GM12872 (cell line): ENCODE results near the gene CCDC126.
A peak's percentile ranks its signal among the peaks of the same experiment; 100 is the strongest.

Source experiments
- CTCF ChIP-seq: IDR thresholded peaks from 3 replicates; pipeline ENCODE4 v1.5.1; 2011; ENCODE audit warnings: low read depth, mild to moderate bottlenecking, low read length, moderate library complexity; ENCODE audit not compliant: insufficient read depth

Gene CCDC126

DNA sequence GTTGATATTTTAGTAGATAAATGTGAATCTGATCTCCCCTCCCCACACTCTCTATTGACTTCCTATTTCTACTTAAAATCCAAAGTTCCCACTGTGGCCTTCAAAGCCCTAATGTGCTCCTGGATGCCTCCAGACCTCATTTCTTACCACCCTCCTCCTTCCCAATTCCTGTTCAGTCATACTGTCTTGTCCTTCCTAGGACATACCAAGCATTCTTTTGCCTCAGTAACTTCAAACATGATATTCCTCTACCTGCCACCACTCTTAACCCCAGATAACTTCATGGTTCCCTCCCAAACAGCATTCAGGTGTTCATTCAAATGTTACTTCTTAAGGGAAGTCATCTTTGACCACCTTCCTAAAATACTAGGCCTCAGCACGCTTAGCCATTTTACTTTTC lies 48.6 kb downstream of the CCDC126 start:
- TF ChIP-seq CTCF: no peak

GRCh38 chr7:23653942-23654341 lies 56.8 kb downstream of the CCDC126 start:
- no peak for TF ChIP-seq CTCF

DNA sequence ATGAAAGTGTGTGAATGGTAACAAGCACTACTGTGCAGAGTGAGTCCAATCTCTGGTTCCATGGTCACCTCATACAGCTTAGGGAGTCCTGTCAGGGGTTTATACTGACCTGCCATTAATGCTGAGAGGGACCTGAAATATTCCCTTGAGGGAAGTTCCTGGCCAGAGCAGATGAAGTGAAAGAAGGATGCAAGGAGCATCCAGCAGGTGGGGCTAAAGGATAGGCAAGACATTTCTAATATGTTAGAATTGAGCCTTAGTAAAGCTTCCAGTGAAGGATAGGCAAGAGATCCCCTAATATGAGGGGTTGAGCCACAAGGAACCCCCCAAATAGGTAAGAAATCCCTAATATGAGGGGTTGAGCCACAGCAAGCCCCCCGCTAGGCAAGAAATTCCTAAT lies 57.3 kb downstream of the CCDC126 start:
- peak; percentile 36; the same call in 2 of the 3 replicates for TF ChIP-seq CTCF

- no peak for TF ChIP-seq CTCF
These were observed 58.3 kb downstream of the CCDC126 start for GRCh38 chr7:23655433-23655832.

GRCh38 chr7:23658831-23659427 lies 61.7 kb downstream of the CCDC126 start:
- no peak for TF ChIP-seq CTCF

GRCh38 chr7:23661385-23661784 lies 64.2 kb downstream of the CCDC126 start:
- no peak for TF ChIP-seq CTCF

- no peak for TF ChIP-seq CTCF
These were observed 65.2 kb downstream of the CCDC126 start for GRCh38 chr7:23662124-23662983.
